Measurements from ENCODE around the gene JMJD1C.
A peak's percentile ranks its signal among the peaks of the same experiment; 100 is the strongest.

The JMJD1C gene

DNA sequence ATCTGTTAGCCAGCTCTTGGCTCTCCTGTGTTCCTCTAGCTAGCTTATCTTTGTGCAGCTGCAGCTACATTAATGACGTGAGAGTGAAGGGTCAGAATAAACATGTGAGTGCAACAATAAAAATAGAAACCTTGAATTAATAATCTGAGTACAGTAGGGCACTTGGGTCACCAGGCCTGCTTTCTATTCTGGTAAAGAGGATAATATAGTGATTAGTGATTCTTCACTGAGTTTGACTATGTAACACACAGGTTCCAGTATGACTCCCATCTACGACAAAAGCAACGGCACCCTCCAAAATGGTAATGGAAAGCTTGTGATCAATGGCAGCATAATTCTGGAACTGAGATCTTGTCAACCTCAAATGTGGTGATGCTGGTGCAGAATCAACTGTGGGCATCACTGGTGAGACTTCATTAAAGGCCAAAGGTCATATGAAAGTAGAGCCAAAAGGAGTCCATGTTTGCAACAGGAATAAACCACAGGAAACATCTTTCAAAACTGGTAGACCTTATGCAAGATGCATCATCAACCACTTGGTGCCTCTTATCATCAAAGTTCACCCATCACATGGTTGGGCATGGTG, 255.1 kb downstream of the JMJD1C start:
- DNase-seq: no peak

DNA sequence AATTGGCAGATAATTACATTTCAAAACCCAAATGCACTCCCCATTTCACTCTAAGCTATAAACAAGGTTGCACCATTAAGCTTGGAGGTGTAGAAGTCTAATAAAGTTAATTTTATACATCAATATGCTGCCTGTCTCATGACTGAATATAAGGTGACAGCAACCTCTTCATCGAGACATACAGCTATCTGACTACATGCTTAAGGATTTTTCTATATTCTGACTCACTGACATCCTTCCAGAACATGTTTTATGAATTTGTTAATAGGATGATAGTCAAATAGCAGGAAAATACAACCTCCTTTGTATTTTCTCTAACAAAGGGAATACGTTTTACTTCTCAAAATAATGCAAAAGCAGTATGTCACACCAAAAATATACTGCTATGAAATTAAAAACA, 256.1 kb downstream of the JMJD1C start:
- no peak for DNase-seq

DNA sequence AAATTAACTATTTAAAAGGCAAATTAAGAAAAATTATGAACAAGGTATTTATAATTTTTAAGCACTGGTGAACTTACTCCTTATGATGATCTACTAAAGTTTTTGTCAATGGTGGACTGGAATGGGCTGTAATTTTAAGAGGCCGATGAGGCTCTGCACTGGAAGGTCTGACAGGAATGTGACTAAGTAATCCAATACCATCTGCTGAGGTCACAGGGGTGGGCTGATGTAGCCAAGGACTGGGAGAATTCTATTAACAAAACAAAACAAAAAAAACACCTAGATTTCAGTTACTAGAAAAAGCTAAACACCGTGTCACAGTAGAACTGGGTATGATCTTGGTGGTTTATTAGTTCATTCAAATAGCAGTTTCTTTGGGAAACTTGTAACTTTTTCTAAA, 256.8 kb downstream of the JMJD1C start:
- DNase-seq: no peak

DNA sequence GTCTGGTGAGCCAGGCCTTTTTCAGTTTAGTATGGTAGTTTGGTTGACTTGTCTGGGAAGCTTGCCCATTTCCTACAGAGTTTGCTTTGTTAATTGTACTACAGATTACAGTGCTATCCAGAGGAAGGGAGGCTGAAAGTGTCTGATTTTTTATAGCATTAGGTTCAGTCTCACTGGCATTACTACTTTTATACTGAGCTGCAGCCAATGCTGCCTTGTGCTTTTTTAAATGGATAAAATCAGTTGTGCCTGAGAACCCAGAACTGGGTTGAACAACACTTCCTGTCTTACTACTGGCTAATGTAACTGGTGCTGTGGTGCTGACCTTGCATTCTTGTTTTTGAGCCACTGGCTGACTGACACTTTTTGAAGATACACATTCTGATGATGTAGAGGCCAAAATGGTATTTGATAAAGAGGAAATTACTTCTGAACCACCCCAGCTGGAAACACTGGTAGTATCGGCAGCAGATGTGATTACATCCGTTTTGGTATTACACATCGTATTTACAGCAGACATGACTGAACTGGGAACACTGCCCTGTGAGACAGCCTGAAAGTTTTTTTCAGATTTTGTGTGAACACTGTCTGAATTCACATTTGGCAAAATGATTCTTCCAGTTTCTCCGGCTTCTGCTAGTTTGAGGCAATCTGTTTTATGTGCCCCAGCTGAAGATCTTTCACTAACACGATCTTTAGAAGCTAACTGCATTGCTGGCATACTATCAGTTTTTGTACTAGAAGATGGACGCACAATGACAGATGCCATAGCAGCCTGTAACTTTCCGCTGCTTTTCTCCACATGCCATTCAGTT, 258.6 kb downstream of the JMJD1C start:
- DNase-seq: no peak

DNA sequence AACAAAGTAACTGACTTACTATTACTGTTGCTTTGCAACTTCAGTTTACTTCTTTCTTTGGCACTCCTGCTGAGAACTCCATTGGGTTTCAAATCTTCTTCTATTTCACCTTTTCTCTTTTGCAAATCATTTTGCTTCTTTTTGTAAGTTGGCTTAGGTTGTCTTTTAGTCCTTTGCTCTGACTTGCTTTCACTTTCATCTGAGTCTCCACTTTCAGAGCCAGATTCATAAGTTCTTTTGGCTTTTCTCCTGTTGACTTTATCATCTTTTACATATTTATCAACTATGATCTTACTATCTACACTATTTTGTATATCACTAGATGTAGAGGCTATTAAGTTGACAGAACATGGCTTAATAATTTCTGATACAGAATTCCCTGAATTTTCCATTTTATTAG, 259.2 kb downstream of the JMJD1C start:
- no peak for DNase-seq

DNA sequence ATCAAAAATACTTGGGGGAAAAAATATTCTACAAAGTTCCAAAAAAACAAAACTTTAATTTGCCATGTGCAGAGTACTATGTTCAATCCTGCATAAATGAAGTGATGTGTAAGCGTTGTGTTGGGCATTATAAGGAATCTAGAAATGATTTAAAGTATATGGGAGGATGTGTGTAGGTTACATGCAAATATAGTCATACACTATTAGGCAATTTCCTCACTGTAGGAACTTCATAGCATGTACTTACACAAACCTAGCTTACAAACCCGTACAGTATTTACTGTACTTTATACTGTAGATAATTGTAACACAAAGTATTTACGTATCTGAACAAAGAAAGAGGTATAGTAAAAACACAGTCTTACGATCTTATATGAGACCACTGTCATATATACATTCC, 260.4 kb downstream of the JMJD1C start:
- no peak for DNase-seq

DNA sequence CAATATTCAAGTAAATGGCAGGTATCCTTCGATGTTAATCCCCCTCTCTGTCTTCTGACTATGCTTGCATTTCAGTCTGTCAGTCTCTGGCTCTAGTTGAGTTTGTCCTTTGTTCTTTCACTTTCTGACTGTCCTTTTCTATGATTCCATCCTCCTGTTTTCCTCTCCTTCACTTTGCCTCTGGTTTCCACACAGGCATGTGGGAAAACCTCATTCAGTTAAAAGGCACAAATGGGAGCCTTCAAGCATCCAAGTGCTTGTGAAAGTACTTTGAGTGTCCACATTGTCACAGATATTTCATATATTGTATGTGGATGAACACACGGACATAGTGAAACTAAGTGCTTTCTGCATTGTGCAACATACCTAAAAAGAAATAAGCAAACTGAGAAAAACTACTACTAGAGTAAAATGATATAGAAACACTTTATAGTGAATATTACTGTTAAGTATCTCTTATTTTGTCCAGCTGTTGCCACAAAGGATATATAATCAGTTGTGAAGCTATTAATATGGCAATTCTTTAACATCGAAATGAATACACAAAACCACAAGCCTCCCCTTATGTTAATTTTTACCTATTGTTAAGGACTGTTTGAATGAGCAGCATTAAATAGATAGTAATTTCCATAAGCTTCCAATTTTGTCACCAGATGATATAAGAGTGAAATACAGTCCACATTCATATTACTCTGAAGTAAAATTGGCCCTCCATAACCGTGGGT, 260.9 kb downstream of the JMJD1C start:
- DNase-seq: no peak

DNA sequence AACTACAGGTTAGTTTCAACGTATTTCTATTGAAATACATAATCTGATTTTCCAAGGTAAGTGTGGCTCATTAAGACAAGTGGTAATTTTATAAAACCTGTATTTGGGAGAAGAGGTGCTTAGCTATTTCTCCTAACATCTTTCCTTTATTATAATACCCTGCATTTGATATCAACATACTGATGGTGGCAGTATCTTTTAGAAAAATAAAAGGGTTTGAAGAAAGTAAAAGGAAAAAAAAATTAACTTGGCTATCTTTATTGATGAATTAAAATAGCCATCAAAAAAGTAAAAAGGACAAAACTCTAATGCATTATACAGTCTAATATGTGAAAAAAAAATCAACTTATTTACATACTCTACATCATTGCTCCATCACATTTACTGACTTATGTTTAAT, 264.7 kb downstream of the JMJD1C start:
- no peak for DNase-seq

DNA sequence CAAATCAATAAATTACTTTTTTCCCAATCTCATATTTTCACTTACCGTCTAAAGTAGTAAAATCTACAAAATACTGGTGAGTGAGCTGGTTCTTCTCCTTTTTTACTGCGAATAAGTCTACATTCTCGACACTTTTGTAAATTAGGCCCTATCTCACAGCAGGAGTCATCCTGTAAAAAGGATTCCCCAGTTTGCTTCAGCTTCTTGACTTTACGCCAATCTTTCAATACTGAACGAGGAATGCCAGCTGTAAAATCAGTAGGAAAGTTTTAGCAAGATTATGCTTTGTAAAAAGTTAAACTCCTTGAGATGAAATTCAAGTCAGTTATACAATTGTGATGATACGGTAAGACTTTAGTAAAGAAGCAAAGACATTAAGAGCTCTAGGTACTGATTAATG, 265.3 kb downstream of the JMJD1C start:
- no peak for DNase-seq

DNA sequence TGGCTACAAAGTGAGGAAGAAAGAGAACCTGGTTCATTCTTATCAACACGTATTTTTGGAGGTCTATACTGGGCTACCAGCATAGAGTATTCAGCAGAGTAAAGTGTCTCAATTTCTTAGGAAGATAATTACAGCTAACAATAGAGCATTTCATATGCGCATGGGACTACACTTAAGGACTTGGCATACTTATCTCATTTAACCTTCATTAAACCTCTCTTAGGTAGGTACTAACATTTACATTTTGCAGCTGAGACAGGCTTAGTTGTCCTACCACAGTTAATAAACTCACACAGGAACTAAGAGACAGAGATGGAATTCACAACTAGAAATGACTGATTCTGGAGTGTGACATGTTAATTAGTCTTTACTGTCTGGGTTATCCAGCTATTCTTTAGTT, 266.1 kb downstream of the JMJD1C start:
- no peak for DNase-seq

DNA sequence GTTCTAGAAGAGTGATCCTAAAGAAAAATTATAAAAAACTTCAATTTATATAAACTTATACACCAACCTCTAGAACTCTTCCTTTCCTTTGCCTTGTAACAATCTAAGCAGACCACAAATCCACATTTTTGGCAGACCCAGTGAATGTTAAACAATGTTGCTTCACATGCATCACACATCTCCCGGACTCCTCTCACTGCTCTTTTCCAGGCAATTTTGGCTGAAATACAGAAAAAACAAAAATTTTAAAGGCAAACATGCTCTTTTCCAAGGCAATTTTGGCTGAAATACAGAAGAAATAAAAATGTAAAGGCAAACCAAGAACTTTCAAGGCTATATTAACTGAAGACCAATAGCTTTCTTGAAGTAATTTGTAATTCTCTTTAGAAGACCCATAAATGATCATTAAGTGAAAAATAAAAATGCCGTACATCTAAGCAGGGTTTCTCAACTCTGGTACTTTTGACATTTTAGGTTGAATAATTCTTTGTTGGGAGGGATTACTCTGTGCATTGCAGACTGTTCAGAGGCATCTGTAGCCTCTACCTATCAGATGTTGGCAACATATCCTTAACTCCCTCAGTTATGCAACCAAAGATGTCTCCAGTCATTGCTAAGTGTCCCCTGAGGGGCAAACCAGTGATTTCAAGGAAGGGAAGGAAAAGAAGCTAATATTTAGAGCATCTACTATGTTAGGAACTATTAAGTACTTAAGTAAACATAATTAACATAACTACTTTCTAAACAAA, 268.3 kb downstream of the JMJD1C start:
- no peak for DNase-seq

DNA sequence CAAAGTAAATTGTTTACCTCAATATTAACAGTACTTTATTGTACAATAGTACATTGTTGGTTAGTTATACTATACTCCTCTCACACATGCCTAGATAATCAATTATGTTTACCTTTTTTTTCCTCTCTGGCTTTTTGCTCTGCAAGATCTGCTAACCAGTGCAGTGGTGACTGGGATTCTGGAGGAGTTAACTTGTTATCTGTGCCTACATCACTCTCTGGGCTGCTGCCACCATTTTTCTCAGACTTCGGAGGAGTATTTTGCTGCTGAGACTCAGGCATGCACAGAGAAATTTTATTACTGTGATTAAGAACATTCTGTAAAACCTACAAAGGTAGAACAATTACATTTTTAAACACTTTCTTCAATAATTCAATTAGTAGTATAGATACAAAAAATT, 273.0 kb downstream of the JMJD1C start:
- no peak for DNase-seq

DNA sequence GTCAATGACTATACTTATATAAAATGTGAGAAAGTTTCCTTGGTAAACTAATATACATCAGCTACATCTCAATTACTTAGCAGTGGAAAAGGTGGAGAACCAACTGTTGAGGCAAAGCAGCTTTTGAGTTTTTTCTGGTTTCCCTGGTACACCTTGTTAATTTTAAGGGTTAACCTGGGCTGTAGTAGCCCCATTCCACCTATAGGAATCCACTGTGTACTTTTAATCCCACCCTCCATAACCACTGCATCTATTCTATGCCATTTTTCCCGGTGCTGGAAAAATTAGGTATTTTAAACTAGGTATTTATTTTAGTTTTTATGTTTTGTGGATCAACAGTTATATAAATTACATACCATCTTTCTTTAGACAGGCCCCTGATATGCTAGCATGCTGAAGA, 290.2 kb downstream of the JMJD1C start:
- no peak for DNase-seq

DNA sequence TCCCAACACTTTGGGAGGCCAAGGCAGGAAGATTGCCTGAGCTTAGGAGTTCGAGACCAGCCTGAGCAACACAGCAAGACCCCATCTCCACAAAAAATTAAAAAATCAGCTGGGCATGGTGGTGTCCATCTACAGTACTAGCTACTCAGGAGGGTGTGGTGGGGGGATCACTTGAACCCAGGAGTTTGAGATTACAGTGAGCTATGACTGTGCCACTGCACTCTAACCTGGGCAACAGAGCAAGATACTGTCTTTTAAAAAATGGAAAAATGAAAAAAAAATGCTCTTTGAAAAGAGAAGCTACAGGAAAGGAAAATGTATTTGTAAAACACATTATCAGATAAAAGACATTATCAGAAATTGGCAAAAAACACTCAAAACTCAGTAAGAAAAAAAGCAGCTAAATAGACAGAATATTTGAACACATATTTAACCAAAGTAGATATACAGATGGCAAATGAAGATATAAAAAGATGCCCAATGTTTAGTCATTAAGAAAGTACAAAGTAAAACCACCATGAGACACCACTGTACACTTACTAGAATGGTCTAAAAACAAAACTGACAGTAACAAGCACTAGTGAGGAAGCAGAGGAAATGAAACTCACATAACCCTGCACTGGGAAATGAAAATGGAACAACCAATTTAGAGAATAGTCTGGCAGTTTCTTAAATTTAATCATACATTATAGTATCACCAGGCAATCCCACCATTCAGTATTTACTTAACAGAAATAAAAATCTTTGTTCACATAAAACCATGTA, 292.1 kb downstream of the JMJD1C start:
- DNase-seq: no peak

DNA sequence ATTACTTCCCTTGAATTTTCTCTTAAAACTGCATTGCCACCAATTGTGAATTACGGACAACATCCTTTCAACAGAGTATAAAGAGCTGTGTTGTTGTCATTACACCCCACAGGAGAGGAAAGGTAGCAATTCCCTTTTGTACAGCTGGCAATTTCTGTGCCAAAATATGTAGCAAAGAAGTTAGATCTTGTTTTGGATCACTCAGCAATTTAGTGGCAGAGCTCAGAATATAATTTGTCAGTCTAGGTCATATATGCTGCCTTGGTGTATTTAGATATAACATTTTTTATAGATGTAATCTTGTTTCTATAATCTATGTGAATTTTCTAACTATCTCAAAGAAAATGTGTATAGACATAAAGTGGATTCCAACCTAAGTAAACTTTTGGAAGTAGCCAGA, 293.9 kb downstream of the JMJD1C start:
- no peak for DNase-seq

DNA sequence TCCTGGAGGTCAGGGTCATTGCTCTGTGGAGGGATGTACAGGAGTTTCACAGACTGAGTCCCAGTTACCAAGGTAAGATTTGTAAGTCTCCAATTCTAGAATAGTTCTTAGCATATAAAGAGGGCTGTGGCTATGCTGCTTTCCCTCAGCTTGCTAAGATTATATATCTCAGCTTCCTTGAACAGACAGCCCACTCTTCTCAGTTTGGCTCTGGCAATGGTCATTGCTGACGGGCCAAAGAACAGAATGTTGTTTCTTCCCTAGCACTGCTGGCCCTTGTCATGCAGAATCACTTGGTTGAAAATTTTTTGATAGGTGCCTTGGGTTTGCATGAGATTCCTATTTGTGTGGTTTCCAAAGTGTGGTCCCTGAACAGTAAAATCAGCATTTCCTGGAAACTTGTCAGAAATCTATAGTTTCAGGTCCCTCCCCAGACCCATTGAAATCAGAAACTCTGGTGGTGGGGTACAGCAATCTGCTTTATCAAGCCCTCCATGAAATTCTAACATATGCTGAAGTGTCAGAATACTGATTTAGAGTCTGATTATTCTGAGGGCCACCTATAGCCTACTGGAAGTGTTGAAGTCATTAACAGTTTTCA, 294.4 kb downstream of the JMJD1C start:
- no peak for DNase-seq

DNA sequence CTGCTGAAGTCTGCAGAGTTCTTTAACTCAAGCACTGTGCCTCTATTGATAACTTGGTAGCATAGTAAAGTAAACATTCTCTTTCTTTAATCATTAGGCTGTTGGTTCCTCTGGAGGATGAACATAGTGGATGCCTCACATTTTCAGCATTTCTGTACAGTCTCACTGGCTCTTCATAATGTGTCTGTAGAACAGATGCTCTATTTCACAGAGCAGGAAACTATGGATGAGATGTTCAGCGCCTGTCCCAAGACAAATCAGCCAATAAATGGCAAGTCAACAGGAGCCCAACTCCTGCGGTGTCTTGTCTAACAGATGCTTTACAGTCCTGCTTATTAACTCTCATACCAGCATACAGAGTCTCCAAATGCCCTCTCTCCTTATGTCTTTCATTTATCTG, 296.2 kb downstream of the JMJD1C start:
- DNase-seq: no peak

DNA sequence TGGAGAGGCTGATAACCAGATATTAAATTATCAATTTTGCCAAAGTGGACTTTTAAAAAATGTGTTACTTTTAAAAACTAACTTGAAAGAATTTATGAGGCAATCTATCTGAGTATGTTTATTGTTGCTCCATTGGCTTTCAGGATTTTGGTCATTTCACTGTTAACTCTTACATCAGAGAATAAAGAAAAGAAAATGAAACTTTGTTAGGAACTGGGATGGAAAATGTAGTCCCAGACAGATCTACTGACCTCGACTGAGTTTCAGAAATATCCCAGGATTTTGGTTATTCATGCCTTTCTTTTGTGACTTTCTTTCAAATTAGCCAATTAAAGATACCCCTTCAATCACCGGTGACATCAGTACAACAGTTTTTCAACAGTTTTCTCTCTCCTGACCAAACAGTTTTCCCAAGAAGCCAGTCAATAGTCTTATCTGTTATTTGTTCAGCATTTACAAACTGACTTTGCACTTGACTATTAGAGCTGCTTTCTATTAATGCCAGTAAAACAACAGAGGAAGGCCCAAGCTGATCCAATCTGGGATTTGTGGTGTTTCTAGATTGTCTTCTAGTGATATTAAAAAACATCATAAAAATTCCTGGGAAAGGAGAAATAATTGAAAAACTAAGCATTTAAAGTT, 296.8 kb downstream of the JMJD1C start:
- no peak for DNase-seq

DNA sequence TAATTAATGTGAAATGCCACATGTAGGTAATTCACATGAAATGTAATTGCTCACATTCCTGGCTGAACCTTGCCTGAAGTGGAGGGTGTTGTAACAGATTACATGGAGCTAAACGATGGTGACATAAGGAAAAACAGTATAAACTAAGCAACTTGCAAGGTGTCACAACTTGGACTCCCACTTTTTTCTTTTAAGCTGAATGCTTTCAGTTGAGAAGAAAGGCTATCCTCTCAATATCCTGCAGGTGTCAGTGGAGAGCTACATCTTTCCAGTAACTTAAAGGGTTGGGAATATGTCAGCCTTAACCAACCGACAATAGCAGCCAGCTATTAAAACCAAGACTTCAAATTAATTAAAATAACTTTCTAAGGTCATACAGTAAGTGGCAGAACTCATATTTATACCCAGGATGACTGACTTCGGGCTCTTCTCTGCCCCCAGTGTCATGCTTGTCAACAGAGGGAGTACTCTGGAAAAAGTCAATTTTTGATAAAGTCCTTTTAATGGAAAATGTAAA, 299.0 kb downstream of the JMJD1C start:
- DNase-seq: peak; percentile 14

DNA sequence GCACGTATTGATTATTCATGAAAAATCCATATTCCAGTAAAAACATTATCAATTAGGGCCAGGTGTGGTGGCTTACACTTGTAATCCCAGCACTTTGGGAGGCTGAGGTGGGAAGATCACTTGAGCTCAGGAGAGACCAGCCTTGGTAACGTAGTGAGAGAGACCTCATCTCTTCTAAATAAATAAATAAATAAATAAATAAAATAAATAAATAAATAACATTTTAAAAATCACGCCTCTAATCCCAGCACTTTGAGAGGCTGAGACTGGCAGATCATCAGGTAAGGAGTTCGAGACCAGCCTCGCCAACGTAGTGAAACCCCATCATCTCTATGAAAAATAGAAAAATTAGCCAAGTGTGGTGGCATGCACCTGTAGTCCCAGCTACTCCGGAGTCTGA, 300.5 kb downstream of the JMJD1C start:
- DNase-seq: no peak

DNA sequence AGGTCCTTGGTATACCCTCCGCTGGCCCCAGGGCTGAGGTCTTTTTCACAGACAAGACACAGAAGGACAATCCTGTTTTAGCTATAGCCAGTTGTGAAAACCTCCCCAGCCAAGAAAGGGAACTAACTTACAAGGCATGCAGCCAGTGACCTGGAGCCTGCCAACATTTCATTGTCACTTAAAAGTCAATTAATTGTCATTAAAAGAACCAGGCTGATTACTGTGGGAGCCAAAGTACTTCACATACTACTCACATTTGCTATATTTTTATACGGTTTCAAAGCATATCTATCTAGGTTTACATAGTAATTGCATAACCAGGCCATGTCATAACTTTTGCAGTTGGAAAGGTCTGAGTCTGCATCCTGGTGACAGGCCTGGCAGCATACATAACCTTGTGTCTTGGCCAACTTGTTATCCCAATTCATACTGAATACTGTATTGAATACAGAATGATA, 301.6 kb downstream of the JMJD1C start:
- no peak for DNase-seq
